ENCODE measurements around the gene MED19.
"Not testable (repeated sequence)": the region's sequence is repeated elsewhere in the genome, so short reads cannot be mapped to it uniquely, and the experiment has no call there.

Gene MED19

GRCh38 chr11:57704932-57705331, 7.1 kb downstream of the MED19 start:
- no peak for DNase-seq (ENCODE audit: low spot score)

DNA sequence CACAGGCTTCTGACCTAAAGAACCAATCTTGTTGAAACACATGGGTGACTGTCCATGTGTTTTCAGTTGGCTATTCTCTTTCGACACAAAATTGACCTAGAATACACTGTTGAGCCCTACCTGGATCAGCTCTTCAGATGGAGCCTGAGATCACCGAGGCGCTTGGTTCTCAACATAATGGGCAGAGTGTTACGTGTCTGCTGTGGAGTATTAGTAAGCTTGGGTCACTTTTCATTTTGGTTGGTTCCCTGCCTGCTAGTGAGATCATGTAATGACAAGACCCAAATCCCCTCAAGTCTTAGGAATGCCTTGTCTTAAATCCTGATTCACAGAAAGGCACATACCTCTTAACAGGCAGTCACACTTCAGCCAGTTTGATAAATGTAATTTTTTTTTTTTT, 8.7 kb downstream of the MED19 start:
- no peak for DNase-seq (ENCODE audit: low spot score)

DNA sequence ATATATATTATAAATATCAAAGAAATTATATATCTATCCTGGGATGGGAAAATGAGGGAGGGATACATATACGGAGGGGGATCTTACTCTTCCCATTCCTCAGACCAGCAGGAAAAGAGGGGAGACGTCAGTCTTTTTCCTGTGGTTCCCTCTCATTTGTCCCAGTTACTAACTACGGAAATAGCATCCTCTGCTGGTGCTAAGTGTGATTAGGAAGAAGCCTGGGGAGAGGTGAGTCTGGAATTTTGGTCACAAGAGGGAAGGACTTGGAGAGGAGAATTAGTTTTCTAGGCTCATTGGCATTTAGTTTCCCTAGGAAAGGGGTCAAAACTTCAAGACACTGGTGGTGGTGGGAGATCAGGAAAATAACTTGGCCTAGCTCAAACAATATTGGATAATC, 11.6 kb downstream of the MED19 start:
- DNase-seq (ENCODE audit: low spot score) = no peak

DNA sequence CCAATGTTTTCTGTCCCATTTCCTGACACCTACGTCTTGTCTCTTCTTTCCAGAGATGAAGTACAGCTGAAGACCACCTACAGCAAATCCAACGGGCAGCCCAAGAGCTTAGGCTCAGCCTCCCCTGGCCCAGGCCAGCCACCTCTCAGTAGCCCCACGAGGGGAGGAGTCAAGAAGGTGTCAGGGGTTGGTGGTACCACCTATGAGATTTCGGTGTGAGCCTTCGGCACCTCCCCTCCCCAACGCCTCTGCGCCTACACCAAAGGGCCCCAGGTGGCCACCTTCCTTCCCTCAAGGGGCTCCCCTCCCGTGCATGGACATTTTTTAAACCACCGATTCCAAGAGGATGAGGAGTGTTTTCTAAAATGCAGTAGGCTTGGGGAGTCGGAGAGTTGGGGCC, 12.2 kb downstream of the MED19 start:
- no peak for DNase-seq (ENCODE audit: low spot score)

DNA sequence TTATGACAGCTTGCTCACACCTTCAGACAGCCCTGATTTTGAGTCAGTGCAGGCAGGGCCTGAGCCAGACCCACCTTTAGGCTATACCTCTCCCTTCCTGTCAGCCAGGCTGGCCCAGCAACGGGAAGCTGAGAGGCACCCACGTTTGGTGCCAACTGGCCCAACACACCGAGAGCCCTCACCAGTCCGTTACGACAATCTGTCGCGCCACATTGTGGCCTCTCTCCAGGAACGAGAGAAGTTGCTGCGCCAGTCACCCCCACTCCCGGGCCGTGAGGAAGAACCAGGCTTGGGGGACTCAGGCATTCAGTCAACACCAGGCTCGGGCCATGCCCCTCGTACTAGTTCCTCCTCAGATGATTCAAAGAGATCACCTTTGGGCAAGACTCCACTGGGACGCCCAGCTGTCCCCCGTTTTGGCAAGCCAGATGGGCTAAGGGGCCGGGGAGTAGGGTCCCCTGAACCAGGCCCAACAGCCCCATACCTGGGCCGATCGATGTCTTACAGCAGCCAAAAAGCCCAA, 13.1 kb downstream of the MED19 start:
- DNase-seq (ENCODE audit: low spot score) = no peak

GRCh38 chr11:57690474-57690873, 21.5 kb downstream of the MED19 start:
- not testable (repeated sequence) for DNase-seq (ENCODE audit: low spot score)

GRCh38 chr11:57681168-57681567, 30.8 kb downstream of the MED19 start:
- DNase-seq (ENCODE audit: low spot score) = no peak

DNA sequence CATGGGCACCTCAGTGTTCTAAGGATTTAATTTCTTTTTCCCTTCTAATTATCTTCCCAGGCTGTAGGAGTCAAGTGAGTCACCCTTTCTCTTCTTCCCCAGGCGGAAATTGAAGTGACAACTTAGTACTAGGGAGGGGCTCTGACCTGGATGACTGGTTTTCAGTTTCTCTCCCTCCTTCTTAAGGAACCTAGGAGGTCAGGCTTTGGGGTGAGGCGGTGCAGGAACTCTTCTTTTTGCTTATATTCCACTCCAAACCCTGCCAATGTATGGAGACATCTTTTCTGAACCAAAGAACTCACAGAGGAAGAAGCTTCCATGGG, 31.5 kb downstream of the MED19 start:
- DNase-seq (ENCODE audit: low spot score) = no peak

- DNase-seq (ENCODE audit: low spot score) = no peak
These were observed 32.6 kb downstream of the MED19 start for GRCh38 chr11:57679396-57679795.

GRCh38 chr11:57675176-57675941, 36.7 kb downstream of the MED19 start:
- DNase-seq (ENCODE audit: low spot score) = no peak

GRCh38 chr11:57674251-57674650, 37.8 kb downstream of the MED19 start:
- no peak for DNase-seq (ENCODE audit: low spot score)

DNA sequence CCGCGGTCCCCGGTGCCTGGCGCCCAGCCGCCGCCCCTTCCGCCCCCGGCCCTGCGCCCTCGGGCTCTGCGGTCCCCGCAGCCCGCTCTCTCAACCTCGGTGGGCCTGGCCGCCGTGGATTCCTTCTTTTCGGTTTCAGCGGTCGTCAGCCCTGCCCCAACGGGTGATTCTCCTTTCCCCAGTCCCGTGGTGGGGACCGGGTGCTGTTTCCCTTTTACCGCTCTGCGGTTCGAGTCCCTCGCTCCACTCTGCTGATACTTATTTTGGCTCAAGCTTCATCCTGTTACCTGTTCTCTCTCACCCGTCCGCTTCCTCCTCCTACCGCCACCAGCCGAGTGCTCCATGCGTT, 43.6 kb downstream of the MED19 start:
- DNase-seq (ENCODE audit: low spot score) = no peak

- DNase-seq (ENCODE audit: low spot score) = peak; percentile 100
These were observed 44.1 kb downstream of the MED19 start, which contains the start of gene ZDHHC5 for GRCh38 chr11:57667736-57668433. TSS of gene ZDHHC5 (plus strand) at chr11:57668114. CDS start at chr11:57673091, 4,977 bp downstream.

DNA sequence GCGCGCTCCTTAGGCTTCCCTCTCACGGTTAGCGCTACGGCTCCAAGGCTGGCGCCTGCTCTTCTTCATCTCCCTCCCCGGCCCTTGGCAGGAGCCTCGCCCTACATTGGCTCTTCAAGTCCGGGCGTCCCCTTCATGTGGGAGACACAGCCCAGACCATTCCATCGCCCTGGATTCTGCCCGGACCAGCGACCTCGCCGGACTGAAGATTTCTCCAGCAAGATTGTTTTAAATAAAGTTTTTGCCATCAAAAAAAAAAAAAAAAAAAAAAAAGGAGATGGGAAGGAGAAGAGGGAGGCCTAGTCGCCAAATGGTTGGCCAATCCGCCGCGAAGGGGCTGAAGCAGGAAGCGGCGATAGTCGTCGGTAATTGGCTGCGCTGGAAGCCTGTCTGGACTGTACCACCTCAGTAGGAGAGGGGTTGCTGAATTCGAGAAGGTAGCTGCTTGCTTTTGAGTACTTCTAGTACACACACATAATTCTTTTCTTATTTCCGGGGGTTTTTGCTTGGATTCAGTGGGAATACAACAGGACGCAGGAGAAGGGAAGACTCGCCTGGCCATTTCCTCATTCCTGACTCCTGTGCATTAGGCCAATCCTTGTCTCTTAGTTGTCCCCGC, 44.8 kb downstream of the MED19 start:
- peak; percentile 99 for DNase-seq (ENCODE audit: low spot score)

DNA sequence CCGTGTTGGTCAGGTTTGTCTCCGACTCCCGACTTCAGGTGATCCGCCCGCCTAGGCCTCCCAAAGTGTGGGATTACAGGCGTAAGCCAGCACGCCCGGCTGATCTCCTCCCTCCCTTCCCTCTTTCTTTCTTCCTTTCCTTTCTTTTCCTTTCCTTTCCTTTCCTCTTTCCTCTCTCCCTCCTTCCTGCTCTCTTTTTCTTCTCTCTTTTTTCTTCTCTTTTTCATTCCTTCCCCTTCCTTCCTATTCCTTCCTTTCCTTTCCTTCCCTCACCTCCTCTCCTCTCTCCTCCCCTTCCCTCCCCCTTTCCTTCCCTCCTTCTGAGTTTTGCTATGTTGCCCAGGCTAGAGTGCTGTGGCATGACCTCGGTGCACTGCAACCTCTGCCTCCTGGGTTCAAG, 48.0 kb downstream of the MED19 start:
- no peak for DNase-seq (ENCODE audit: low spot score)

- peak; percentile 72 for DNase-seq (ENCODE audit: low spot score)
These were observed 49.1 kb downstream of the MED19 start for GRCh38 chr11:57662893-57663292.

- no peak for DNase-seq (ENCODE audit: low spot score)
These were observed 52.3 kb downstream of the MED19 start for GRCh38 chr11:57659669-57660068.

DNA sequence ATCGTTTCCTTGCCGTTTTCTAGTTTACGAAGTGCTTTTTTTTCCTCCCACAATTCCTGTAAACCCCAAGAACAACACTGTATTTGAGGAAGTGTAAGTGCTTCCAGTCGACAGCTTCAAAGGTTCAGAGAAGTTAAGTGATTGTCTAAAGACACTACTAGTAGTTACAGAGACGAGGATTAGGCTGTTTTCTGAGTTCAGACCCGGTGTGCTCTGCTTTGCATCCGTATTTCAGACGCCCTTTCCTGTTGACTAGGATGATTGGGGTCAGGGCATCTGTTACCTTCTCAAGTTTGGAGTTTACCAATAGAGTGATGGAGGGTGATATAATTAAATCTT, 54.0 kb downstream of the MED19 start:
- no peak for DNase-seq (ENCODE audit: low spot score)

GRCh38 chr11:57657194-57658022, 54.6 kb downstream of the MED19 start, which contains the start of gene CLP1:
TSS of gene CLP1 (plus strand) at chr11:57657762. CDS start at chr11:57659477, 1,715 bp downstream.
- DNase-seq (ENCODE audit: low spot score) = peak; percentile 100

DNA sequence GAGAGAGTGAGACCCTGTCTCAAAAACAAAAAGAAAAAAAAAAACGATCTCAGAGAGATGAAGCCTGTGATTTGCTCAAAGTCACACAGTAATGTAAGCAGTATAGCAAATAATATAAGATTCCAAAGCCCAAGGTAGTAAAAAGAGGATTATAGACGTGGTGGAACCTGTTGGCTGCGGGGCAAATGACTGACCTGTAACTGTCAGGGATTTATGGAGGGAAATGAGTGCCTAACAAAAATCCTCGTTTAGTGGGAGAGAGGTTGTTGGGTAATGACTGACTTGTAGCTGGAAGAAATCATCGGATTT, 55.2 kb downstream of the MED19 start:
- DNase-seq (ENCODE audit: low spot score) = no peak

Data from HuH-7 (cell line).